ENCODE measurements around the gene GNG7. TPM values are rescaled to one million over a fixed set of nuclear protein-coding genes. Genes with fewer than 3 reads are reported as not detected.
A peak's percentile ranks its signal among the peaks of the same experiment; 100 is the strongest.

GNG7 gene
- total RNA-seq, 6 experiments from 2014 or later = 1.3 to 3.7 (median 2.3) TPM

- 20% methylated on average over 1 of the region's 10 CpGs for WGBS (ENCODE audit: insufficient coverage, low coverage, low lambda C conversion rate, missing lambda C conversion rate)
- Histone ChIP-seq H3K9me3 (no peaks in the 10 kb centered on the region), H3K4me1 (peaks cover 0 to 40% (median 15%) of the 10 kb centered on the region in 4 donors), H3K27me3 (no peaks in the 10 kb centered on the region), H3K4me3 (no peak overlapping the region), H3K27ac (peak overlapping the region; percentile 33 to 97 (median 96)), H3K36me3 (no peaks in the 10 kb centered on the region)
- peak; percentile 67 for TF ChIP-seq POLR2A (IDR thresholded peaks at IDR 0.05)
- no peak for TF ChIP-seq CTCF (IDR thresholded peaks at IDR 0.05)
- peak; percentile 81 to 94 (median 91) for DNase-seq
- intact Hi-C loops (cut with DNase I) = no loop called here
- peak; percentile 70 to 80 (median 73) for ATAC-seq
Measured at GRCh38 chr19:2636141-2636896, 66.2 kb downstream of the GNG7 start.

- peak overlapping the region in 2 of 3 donors; percentile 48 to 61 for H3K4me3 ChIP-seq
- peak in 3 of 4 donors; percentile 0 to 2 (median 0) for ATAC-seq
Measured at GRCh38 chr19:2634960-2635359, 67.5 kb downstream of the GNG7 start.

GRCh38 chr19:2634228-2634951, 68.1 kb downstream of the GNG7 start:
- intact Hi-C loops (cut with DNase I) = no loop called here
- Histone ChIP-seq H3K27me3 (no peaks in the 10 kb centered on the region), H3K4me1 (peaks cover 0 to 52% (median 21%) of the 10 kb centered on the region in 4 donors), H3K27ac (peak overlapping the region; percentile 75 to 97 (median 96)), H3K9me3 (no peaks in the 10 kb centered on the region), H3K4me3 (peak overlapping the region; percentile 8 to 61 (median 48)), H3K36me3 (no peaks in the 10 kb centered on the region)
- peak; percentile 39 to 65 (median 50) for ATAC-seq
- TF ChIP-seq CTCF (IDR thresholded peaks at IDR 0.05) (no peak), POLR2A (IDR thresholded peaks at IDR 0.05) (peak; percentile 91)
- DNase-seq = peak; percentile 63 to 90 (median 78)
- WGBS (ENCODE audit: insufficient coverage, low coverage, low lambda C conversion rate, missing lambda C conversion rate) = 27% methylated on average over 21 of the region's 28 CpGs

More at GRCh38 chr19:2634960-2635359, 67.5 kb downstream of the GNG7 start:
- WGBS (ENCODE audit: insufficient coverage, low coverage, low lambda C conversion rate, missing lambda C conversion rate) = 0% methylated on average over 1 of the region's 9 CpGs
- intact Hi-C loops (cut with DNase I) = no loop called here
- no peak for TF ChIP-seq CTCF (IDR thresholded peaks at IDR 0.05)
- TF ChIP-seq POLR2A (IDR thresholded peaks at IDR 0.05) = no peak
- H3K4me1 ChIP-seq = peaks cover 0 to 48% (median 21%) of the 10 kb centered on the region in 4 donors
- H3K9me3 ChIP-seq = no peaks in the 10 kb centered on the region
- H3K36me3 ChIP-seq = no peaks in the 10 kb centered on the region
- H3K27ac ChIP-seq = peak overlapping the region; percentile 75 to 97 (median 96)
- no peaks in the 10 kb centered on the region for H3K27me3 ChIP-seq
- no peak for DNase-seq

GRCh38 chr19:2633693-2634075, 68.8 kb downstream of the GNG7 start:
- Histone ChIP-seq H3K4me1 (peaks cover 0 to 54% (median 24%) of the 10 kb centered on the region in 4 donors), H3K4me3 (peak overlapping the region; percentile 8 to 61 (median 48)), H3K27ac (peak overlapping the region; percentile 75 to 97 (median 96)), H3K9me3 (no peaks in the 10 kb centered on the region), H3K27me3 (no peaks in the 10 kb centered on the region), H3K36me3 (no peaks in the 10 kb centered on the region)
- TF ChIP-seq CTCF (IDR thresholded peaks at IDR 0.05) (no peak), POLR2A (IDR thresholded peaks at IDR 0.05) (no peak)
- intact Hi-C loops (cut with DNase I) = no loop called here
- no peak for ATAC-seq
- 73% methylated on average over 2 of the region's 12 CpGs for WGBS (ENCODE audit: insufficient coverage, low coverage, low lambda C conversion rate, missing lambda C conversion rate)
- DNase-seq = no peak

Measured in right lobe of liver (tissue), 6 donors.